Stimulated activated CD4-positive, alpha-beta T cell treated with anti-CD3 and anti-CD28 coated beads, Interleukin-1b, Interleukin-23, amount 100 ng/mL, for 4 hours (primary cell): ENCODE measurements around the gene TGFBR1.
A peak's percentile ranks its signal among the peaks of the same experiment; 100 is the strongest.

ENCODE experiments used
- DNase-seq, 2 donors: peaks; one replicate each; pipeline ENCODE4 v3.0.0-alpha.2; 2020; ENCODE audit warnings: low read depth in 2 of 2

TGFBR1 gene

DNA sequence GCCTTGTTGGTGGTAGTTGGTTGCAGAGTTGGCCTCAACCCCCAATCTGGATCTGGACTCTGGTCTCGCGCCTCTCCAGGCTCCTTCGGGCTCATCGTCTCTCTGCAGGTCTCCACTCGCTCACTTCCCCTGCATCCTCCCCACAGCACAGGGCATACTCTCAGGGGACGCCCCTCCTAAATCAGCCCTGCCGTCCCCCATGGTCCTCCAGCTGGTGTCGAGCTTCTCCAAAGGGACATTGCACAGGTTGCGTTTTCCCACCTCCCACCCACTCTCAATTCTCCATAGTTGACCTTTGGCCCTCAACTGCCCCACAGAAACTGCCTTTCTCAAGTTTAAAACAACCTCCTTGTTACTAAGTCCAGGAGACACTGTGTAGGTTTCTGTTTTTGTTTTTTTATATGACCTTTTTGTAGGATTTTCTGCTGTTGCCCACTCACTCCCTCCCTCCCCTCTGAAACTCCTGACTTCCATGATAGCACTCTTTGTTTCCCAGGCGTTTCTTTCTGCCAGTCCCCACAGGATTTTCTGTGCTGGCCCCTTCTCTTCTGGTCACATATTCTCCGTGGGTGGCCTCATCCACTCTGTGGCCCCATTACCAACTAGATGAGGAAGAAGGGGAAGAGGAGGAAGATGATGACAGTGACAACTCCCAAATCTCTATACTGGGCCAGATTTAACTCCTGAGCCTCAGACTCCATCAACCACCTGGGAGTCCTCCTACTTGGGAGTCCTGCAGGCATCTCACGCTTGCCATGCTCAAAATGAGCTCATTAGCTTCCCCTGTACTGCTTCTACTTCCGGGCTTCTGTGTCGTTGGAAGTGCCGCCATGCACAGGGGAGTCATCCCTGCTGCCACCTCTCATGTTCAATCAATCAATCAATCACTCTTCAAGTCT is 66.6 kb downstream of the TGFBR1 start:
- no peak for DNase-seq

DNA sequence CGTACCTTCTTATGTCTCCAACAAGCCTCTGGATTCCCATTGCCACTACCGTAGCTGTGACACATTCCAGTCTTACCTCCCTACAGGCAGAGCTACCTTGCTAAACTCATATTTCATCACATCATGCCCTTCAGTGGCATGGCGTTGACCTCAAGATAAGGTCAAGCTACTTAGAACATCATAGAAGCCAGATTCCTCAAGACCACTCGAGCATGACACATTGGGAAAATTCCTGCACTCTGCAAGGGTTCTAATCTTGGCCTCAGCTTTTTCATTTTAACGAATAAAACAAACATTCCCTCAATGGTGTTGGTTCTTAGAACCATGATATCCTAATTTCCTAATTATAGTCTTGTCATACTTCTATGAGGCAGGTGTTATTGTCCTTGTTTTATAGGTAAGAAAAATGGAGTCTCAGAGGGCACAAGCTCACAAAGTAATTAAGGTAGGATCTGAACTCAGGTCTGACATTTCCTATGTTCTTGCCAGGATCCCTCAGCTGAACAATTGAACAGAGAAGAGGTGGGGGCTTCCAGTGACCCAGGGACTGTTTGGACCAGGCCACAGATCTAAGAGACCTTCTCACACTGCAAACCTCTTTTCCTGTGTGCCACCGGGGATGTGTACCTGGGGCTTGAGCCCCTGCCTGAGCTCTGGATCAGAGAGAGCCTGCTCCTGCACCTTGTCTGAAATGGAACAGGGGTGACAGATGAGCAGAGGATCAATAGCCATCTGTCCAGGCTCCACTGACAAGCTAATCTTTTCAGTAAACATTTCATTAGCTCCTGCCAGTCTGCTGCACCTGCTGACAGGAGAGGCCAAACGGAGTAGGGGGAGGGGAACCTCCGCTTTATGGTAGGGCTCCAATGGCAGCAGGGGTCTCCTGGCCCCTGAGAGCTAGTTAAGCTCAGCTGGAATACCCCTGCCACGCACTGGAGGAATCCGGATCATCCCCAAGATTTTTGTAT is 67.5 kb downstream of the TGFBR1 start:
- DNase-seq, result no peak

DNA sequence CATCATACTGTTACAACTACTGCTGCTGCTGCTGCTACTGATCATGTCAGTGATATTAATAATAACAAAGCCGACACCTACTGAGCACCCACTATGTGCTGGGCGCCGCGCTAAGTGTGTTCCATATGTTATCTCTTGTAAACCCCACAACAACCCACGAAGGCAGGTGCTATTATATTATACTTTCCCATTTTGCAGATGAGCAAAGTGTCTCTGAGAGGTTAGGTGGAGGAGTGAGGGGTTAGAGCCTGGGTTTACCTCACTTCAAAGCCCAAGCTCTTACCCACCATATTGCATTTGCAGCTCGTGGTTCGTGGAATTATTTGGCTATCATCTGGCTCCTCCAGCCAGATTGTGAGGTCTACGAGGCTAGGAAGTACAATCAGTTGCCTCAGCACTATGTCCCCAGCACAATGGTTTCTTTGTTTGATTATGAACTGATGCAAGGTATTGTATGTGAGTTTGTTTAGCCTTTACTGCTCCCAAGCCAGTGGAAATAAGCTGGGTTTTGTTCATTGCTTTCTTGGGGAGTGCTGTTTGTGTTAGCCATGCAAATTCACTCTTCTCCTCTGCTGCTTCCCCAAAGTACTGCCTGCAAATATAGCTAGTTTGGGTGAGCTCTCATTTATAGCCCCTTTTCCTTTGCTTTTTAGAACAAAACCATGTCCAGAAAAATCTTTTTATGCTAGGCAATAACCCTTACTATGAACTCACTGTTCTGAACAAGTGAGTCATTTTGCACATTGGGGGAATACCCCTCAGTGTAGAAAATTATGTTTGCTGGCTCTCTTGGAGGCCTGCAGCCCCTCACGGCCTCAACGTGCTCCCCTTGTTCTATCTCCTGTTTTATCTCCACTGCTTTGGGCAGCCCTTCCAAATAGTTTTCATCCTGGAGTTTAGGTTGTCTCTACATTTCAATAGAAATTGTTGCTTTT is 68.9 kb downstream of the TGFBR1 start:
- DNase-seq, result no peak

DNA sequence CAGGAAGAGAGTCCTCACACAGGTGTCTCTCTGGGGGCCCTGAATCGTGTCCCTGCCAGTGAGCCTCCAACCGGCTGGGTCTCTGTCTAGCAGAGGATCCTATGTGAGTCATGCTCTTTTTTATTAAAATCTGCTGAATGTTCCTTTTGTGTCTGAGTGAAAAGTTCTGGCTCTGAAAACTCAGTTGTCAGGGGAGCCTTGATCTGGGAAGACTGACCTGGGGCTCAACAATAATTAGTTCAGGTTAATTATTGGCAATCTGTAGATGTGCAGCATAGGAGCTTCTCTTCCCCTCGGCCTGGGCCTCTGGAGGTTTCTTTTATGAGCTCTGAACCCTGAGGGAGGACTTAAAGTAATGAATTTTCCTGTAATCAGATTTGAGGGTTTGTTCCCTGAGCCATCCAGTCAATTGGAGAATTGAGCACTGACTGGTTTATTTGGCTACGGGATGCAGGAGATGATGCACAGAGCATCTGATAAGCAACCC is 71.7 kb downstream of the TGFBR1 start:
- no peak for DNase-seq

DNA sequence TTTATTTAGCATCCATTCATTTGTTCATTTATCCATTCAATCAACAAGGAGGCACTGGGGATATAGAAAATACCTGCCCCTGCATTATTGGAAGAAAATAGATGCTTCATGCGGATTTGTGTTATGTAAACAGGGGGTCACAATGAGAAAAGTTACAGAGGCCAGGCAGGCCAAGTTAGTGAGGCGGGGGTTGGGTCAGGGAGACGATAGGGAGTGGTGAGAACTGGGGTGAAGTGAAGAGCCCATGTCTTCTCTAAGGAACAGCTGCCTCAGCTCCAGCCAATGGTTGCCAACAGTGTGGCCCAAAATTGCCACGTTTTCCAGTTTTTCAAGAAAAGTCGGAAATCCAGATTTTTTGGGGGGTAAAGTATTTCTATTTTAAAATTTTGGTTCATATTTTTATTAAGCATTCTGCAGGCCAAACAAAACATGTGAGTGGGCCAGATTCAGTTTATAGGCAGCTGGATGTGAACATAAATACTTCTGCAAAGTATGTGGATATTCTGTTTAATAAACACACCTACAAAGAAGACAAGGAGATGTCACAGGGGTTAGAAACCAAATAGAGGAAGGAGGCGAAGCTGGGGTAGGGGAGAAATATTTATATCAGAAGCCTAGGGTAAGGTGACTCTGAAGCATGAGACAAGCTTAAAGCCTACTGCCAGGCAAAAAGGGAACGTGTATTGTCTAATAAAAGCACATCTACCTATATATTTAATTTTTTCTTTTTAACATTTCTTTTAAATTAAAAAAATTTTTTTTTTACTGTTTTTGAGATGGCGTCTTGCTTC is 72.9 kb downstream of the TGFBR1 start:
- DNase-seq, result no peak

DNA sequence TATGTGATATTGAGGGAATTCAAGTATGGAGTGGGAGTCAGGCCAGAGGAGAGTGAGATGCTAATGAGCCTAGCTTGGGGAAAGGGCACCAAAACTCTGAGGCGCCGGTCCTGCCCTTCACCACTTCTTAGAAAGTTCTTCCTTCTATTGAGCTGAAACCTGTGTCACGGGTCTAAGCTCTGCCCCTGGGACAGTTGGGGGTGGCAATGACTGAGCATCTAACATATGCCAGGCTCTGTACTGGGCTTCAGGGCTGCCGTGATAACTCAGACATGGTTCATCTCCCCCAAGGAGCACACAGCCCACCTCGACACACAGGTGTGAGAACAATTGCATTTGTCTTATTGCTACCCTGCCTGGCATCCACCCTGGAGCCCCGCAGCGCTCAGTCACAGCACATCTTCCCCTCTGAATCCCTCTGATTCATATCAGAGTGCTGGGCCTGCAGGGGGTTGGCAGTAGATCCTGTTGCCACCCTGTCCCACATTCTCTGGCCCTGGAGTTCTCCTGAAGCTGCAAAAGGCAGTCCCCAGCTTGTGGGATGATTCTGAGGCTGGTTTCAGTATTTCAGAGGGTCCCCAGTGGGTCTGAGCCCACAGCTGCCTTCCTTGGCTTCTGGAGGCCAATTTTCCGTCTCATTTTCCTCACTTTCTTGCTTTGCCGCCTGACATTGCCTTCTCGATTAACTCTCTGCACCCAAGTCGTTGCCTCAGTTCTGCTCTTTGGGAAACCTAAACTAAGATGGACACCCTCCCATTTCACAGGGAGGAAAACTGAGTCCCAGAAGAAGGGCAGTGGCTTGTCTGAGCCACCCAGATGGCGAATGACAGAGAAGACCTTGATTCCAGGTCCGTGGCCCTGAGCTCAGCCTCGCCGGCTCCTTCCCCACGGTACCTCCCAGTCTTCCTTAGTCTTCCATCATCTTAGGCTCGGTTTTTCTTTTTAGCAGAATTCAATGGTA is 74.3 kb downstream of the TGFBR1 start:
- no peak for DNase-seq

DNA sequence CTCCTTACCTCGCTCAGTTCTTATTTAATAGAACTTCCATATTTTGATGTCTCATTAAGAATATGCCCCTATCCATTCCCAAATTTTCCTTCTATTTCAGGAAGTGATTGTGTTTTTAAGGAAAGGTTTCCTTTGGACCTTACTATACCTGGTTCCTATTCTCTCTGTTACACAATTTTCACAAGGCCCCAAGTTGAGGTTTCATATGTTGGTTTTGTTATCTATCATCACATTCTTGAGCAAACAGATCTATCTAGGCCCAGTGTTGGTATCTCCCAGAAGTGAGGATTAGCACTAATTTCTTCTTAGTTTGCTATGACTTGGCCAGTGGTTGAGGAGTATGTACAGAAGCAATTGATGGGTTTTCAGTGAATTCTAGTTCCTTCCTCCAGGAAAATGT is 75.3 kb downstream of the TGFBR1 start:
- no peak for DNase-seq

DNA sequence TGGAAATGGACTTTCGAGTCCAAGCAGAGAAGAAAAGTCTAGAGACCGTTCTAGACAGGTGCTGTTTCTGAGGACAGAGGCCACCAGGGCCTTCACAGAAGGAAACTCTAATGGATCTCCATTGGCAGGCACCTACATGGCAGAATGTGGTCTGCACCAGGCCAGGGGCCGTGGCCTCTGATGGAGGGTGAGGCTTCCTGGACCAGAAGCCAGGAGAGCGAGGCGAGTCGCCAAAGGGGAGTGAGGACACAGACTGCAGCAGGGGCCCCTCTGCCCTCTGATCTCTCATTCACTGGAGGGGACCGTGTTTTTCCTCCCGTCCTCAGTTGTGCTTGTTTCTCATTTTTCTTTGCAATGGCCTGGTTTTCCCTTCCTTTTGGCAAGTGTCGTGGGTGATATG is 75.7 kb downstream of the TGFBR1 start:
- no peak for DNase-seq

DNA sequence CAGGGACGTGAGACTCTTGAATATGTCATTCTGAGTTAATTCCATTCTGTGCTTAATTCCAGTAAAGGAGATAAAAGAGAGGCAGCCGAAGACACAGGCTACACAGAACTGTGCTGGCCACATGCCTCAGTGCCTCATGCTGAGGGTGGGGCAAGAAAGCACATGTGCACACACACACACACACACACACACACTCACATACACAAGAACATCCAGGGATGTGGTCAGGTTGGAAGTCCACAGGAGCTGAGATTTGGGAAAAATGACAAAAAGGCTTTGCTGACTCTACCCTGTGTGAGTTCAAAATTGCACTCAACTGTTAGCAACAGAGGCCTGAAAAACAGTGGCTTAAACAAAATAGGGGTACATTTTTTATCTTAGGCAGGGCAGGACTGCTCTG is 76.3 kb downstream of the TGFBR1 start:
- DNase-seq, result no peak

DNA sequence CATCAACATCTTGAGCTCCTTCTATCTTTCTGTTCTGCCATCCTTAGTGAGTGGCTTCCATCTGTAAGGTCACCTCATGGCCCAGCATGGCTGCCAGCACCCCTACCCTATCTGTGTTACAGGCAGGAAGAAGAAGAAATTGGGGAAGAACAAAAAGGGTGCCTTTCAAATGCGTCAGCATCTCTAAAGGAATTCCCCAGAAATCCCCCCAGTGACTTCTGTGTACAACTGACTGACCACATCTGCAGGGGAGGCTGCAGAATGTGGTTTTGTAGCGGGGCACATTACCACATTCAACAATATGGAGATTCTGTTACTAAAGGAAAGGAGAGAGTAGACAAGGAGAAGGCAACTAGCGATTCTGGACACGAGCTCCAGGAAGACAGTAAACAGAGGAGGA is 76.7 kb downstream of the TGFBR1 start:
- no peak for DNase-seq

DNA sequence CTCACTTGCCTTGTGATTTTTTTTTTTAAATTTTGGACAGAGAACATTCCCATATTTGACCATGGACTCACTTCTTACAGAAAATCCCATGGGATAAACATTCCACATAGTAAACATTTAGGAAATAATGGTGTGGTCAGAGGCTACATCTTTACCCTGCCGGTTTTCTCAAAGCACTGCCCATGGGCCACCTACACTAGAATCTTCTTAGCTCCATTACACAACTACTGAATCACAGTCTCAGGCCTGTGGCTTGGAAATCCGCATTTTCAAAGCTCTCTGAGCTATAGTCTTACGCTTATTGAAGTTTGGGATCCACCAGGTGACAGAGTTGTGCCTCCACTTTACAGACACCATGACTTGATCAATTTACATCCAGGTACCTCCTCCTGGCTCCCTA is 77.4 kb downstream of the TGFBR1 start:
- DNase-seq, result no peak

DNA sequence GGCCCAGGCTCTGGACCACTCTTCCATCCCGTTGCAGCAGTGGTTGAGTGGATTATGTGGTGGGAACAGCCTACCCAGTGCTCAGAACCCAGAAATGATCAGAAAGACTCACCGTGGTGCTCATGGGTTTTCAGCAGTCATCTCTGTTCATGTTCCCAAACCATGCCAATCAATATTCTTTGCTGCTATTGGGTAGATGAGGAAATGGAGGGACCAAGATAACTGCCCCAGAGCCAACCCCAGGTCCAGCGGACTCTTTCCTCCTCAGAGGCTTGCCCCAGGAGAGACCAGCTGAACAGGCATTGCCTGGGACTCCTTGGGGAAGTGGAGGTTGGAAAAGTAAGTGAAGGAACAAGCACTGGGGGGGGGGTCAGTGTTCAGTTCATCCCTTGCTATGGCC is 78.7 kb downstream of the TGFBR1 start:
- DNase-seq, result no peak

DNA sequence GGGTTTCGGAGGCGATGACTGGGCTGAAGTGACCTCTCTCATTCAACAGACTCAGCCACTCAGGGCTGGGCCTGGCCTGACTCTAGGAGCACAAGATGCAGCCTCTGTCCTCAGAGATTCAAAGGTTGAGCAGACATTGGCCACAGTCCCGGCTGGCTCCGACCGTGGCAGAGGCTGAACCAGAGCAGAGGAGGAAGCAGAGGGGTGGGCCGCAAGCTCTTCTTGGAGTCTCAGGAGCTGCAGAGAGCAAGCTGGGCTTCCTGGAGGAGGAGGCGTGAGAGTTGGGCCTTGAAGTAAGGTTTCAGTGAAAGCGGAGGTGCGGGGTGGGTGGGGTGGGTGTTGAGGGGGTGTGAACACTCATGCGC is 79.2 kb downstream of the TGFBR1 start:
- no peak for DNase-seq

DNA sequence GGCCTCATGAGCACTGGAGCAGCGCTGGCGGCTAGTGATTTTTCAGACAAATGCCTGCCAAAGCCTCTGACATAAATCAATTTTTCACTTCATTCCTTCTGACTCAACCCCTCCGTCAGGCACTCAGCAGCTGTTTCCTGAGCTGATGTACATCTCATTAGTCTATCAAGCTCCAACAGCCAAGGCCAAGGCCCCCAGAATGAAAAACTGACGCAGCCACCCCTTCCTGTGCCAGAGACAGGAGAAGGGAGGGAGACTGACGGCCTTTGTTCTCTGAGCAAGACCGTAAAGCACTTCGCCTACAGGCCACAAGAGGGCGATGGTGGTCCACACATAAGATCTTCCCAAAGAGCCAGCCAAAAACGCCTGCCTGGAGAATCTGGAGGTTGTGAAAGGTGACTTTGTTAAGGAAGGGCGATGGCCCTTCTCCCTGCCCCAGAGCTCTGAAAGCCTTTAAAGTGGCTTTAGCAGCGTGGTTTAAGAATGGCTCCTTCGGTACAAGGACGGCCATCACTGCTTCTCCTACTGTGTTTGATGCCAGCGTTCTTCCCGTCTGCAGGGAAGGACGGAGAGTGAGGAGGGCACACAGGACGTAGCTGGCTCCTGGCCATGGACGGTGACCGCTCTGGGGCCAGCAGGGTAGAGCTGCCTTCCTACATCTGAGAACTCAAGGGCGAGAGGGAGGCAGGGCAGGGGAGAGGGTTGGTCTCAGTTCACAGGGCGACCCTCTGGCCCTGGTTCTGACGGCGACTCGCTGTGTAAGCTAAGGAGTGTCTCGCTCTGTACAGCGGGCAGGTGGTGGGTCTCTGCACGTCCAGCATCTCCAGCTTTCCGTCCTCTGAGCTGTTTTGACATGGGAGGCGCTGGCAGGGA is 79.8 kb downstream of the TGFBR1 start:
- peak; percentile 58 to 63 for DNase-seq

DNA sequence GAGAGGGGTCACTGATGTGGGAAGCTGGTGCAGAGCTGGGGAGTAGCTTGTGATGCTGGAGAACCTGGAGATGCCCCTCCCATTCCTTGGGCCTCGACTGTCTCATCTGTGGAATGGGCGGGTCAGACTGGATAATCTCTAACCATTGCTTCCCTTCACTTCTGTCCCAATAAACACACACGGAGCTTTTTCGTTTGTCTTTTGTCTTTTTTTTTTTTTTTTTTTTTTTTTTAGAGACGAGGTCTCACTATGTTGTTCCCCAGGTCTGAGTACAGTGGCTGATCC is 80.4 kb downstream of the TGFBR1 start:
- no peak for DNase-seq

DNA sequence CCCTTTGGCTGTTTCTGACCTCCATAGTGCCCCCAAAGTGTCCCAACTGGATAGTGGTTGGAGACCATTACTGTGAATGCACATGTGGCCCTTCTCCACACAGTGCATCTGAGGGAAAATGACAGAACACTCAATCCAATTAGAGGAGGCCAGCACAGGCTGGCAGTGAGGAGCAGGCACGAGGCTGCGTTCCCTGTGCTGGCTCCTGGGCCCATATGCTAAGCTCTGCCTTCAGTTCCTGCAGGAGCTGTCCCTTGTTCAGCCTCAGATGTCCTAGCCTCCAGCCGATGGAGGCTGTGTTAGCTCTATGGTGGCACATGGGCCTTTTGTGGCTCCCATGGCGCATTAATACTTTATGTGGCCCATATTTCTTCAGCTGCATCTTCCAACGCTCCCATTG is 81.0 kb downstream of the TGFBR1 start:
- DNase-seq, result no peak

DNA sequence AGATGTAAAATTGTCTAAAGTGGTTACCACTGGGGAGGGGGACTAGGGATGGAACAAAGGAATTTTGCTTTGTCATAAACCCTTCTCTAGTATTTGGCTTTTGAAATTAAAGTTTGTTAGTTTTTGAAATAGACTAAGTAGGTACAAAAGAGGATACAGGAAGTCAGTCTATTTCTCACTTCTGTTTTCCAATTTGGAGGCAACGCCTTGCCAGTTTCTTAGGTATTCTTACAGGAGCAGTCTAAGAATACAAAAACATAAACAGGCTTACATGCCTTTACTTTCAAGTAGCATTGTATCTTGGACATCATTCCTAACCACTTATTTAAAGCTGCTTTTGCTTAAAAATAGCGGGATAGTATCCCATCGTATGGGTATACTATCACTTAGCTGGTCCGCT is 82.4 kb downstream of the TGFBR1 start:
- no peak for DNase-seq

DNA sequence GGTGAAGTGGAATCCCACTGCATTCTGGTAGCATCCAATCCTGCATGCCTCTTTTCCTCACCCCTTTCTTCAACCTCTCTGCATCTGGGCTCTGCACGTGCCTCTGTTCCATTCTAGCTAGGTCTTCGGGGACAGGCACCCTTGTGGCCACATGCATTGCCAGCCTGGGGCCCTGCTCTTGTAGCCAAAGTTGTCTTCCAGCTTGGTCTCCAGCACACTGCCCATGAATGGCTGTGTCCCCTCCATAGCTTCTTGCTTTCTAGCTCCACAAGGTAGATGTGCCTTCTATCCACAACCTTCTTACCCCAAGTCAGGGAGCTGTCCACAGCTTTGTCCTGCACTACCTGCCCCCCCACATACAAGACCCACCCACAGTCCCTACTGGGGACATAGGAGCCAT is 84.3 kb downstream of the TGFBR1 start:
- no peak for DNase-seq
